H9 (cell line): ENCODE measurements around the gene UBE2L5. TPM values are rescaled to one million over a fixed set of nuclear protein-coding genes. Genes with fewer than 3 reads are reported as not detected.

Experiments used
- DNase-seq: peaks from one replicate; pipeline ENCODE4 v3.0.0-alpha.2; 2017
- H2AFZ ChIP-seq: one replicate; pipeline ENCODE4 v1.6.1; 2013; ENCODE audit warnings: mild to moderate bottlenecking, low read length, control low read depth, moderate library complexity
- H2AK5ac ChIP-seq: 2 replicates; pipeline ENCODE4 v1.6.1; 2013; ENCODE audit warnings: low read length, control low read depth, mixed read lengths; ENCODE audit not compliant: insufficient read length
- H2BK120ac ChIP-seq: one replicate; pipeline ENCODE4 v1.6.1; 2013; ENCODE audit warnings: low read depth, mild to moderate bottlenecking, low read length, control low read depth, inconsistent platforms; ENCODE audit not compliant: poor library complexity, severe bottlenecking
- H2BK12ac ChIP-seq: 2 replicates; pipeline ENCODE4 v1.6.1; 2013; ENCODE audit warnings: low read length, control low read depth, mixed read lengths, low read depth; ENCODE audit not compliant: insufficient read length
- H2BK15ac ChIP-seq: 2 replicates; pipeline ENCODE4 v1.6.1; 2013; ENCODE audit warnings: low read depth, low read length, control low read depth
- H2BK20ac ChIP-seq: one replicate; pipeline ENCODE4 v1.6.1; 2013; ENCODE audit warnings: low read depth, mild to moderate bottlenecking, low read length, control low read depth, inconsistent platforms; ENCODE audit not compliant: poor library complexity, severe bottlenecking
- H2BK5ac ChIP-seq: 2 replicates; pipeline ENCODE4 v1.6.1; 2013; ENCODE audit warnings: low read length, control low read depth, mixed read lengths; ENCODE audit not compliant: insufficient read length
- H3K14ac ChIP-seq: 2 replicates; pipeline ENCODE4 v1.6.1; 2013; ENCODE audit warnings: low read length, control low read depth; ENCODE audit not compliant: insufficient read depth
- H3K18ac ChIP-seq: 2 replicates; pipeline ENCODE4 v1.6.1; 2013; ENCODE audit warnings: low read depth, mild to moderate bottlenecking, mixed read lengths, low read length, control low read depth; ENCODE audit not compliant: insufficient read length
- H3K23ac ChIP-seq: 2 replicates; pipeline ENCODE4 v1.6.1; 2013; ENCODE audit warnings: low read length, control low read depth, mixed read lengths, low read depth; ENCODE audit not compliant: insufficient read length
- H3K23me2 ChIP-seq: 2 replicates; pipeline ENCODE4 v1.6.1; 2013; ENCODE audit warnings: low read depth, mild to moderate bottlenecking, mixed read lengths, low read length, control low read depth; ENCODE audit not compliant: insufficient read length, poor library complexity, severe bottlenecking
- H3K27ac ChIP-seq: 2 replicates; pipeline ENCODE4 v1.5.1; 2013; ENCODE audit warnings: low read length, control low read depth, mixed read lengths, low read depth; ENCODE audit not compliant: insufficient read length
- H3K27me3 ChIP-seq: 2 replicates; pipeline ENCODE4 v1.6.1; 2013; ENCODE audit warnings: low read length, control low read depth, inconsistent platforms; ENCODE audit not compliant: insufficient read depth
- H3K4ac ChIP-seq: 2 replicates; pipeline ENCODE4 v1.6.1; 2013; ENCODE audit warnings: low read depth, mild to moderate bottlenecking, control low read depth, inconsistent platforms, low read length, moderate library complexity
- H3K4me1 ChIP-seq: 2 replicates; pipeline ENCODE4 v1.6.1; 2013; ENCODE audit warnings: low read length, control low read depth, inconsistent platforms; ENCODE audit not compliant: insufficient read depth
- H3K4me2 ChIP-seq: 2 replicates; pipeline ENCODE4 v1.6.1; 2013; ENCODE audit warnings: low read length, control low read depth, mixed read lengths; ENCODE audit not compliant: insufficient read length, insufficient read depth
- H3K56ac ChIP-seq: 2 replicates; pipeline ENCODE4 v1.6.1; 2013; ENCODE audit warnings: low read depth, mild to moderate bottlenecking, mixed read lengths, low read length, control low read depth; ENCODE audit not compliant: insufficient read length
- H3K79me1 ChIP-seq: 2 replicates; pipeline ENCODE4 v1.6.1; 2013; ENCODE audit warnings: low read depth, mild to moderate bottlenecking, moderate library complexity, low read length, control low read depth, inconsistent platforms; ENCODE audit not compliant: insufficient read depth, poor library complexity, severe bottlenecking
- H3K79me2 ChIP-seq: 2 replicates; pipeline ENCODE4 v1.6.1; 2013; ENCODE audit warnings: low read length, control low read depth, inconsistent platforms; ENCODE audit not compliant: insufficient read depth
- H3K9ac ChIP-seq: 2 replicates; pipeline ENCODE4 v1.6.1; 2013; ENCODE audit warnings: low read length, control low read depth, mixed read lengths; ENCODE audit not compliant: insufficient read length; ENCODE audit errors: extremely low read depth
- H3K9me3 ChIP-seq: one replicate; pipeline ENCODE4 v1.6.1; 2013; ENCODE audit warnings: low read depth, low read length, inconsistent platforms; ENCODE audit not compliant: control insufficient read depth
- H3T11ph ChIP-seq: one replicate; pipeline ENCODE4 v1.6.1; 2013; ENCODE audit warnings: mild to moderate bottlenecking, low read length, control low read depth, inconsistent platforms
- H4K20me1 ChIP-seq: one replicate; pipeline ENCODE4 v1.6.1; 2013; ENCODE audit not compliant: control insufficient read depth, insufficient read length, insufficient read depth
- H4K5ac ChIP-seq: 2 replicates; pipeline ENCODE4 v1.6.1; 2013; ENCODE audit warnings: low read depth, mild to moderate bottlenecking, mixed read lengths, low read length, control low read depth; ENCODE audit not compliant: insufficient read length
- H4K8ac ChIP-seq: replicated peaks from 2 replicates; pipeline ENCODE4 v1.6.1; 2013; ENCODE audit warnings: low read length, control low read depth, mixed read lengths, low read depth; ENCODE audit not compliant: insufficient read length
- H4K91ac ChIP-seq: 2 replicates; pipeline ENCODE4 v1.6.1; 2013; ENCODE audit warnings: low read depth, mild to moderate bottlenecking, moderate library complexity, mixed read lengths, low read length, control low read depth; ENCODE audit not compliant: insufficient read length
- H3K27ac Mint-ChIP-seq, 3 experiments: 2 replicates in 2 of 3; 3 replicates in 1 of 3; pipeline ENCODE4 v1.8.0; 2020 to 2021; ENCODE audit warnings: mixed read lengths in 3 of 3, mild to moderate bottlenecking in 1 of 3, moderate library complexity in 1 of 3
- H3K27me3 Mint-ChIP-seq: 2 replicates; pipeline ENCODE4 v1.8.0; 2021; ENCODE audit warnings: low read depth, mild to moderate bottlenecking, moderate library complexity, mixed read lengths
- H3K36me3 Mint-ChIP-seq, 3 experiments: 2 replicates in 2 of 3; 3 replicates in 1 of 3; pipeline ENCODE4 v1.8.0; 2020 to 2021; ENCODE audit warnings: low read depth in 3 of 3, mixed read lengths in 3 of 3; ENCODE audit not compliant: insufficient read depth in 1 of 3
- H3K4me1 Mint-ChIP-seq, 2 experiments: 2 replicates each; pipeline ENCODE4 v1.8.0; 2020; ENCODE audit warnings: mixed read lengths in 2 of 2
- H3K4me3 Mint-ChIP-seq, 2 experiments: 2 replicates in 1 of 2; 3 replicates in 1 of 2; pipeline ENCODE4 v1.8.0; 2020 to 2021; ENCODE audit warnings: mild to moderate bottlenecking in 2 of 2, mixed read lengths in 2 of 2, moderate library complexity in 1 of 2
- H3K9me3 Mint-ChIP-seq, 2 experiments: 2 replicates in 1 of 2; 3 replicates in 1 of 2; pipeline ENCODE4 v1.8.0; 2020; ENCODE audit warnings: mild to moderate bottlenecking in 2 of 2, mixed read lengths in 2 of 2, moderate library complexity in 1 of 2
- CTCF ChIP-seq: fragments of 200-600 bp; sonication (generic); conservative IDR thresholded peaks from 3 replicates; pipeline ENCODE4 v1.8.0; 2021; ENCODE audit warnings: antibody characterized with exemption, mild to moderate bottlenecking
- WGBS: extraction: QIAGEN DNeasy Blood & Tissue Kit; methylation state at CpG from one replicate; pipeline ENCODE4 v1.1.7; 2013; ENCODE audit warnings: missing lambda C conversion rate, low lambda C conversion rate, mixed read lengths; ENCODE audit not compliant: insufficient read length; ENCODE audit errors: extremely low coverage; 5-methylcytosine and 5-hydroxymethylcytosine counted together
- total RNA-seq: library from RNA; stranded (reverse); gene quantifications from 2 replicates; pipeline ENCODE4 v1.2.1, GENCODE V29; 2021

Gene UBE2L5
- total RNA-seq, 1 experiment from 2014 or later = 0.20 TPM

DNA sequence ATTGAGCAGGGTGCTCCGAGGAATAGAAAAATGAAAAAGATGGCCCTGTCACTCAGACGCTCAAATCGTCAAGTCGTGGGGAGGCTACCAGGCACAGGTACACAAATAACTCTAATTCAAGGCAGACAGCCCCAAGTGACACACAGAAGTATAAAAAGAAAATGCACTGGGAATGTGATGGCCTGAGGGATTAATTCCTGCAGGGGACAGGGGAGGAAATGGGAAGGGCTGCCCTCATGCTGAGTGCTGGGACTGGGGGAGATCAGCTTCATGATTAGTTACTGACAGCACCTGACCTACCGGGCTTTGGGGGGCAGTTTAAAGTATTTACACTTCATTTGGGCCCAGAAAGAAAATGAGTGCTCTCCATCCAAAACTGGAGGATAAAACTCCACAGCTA, 20.9 kb upstream of the UBE2L5 start:
- Histone ChIP-seq H4K20me1 (no peaks in the 10 kb centered on the region), H3K23me2 (no peaks in the 10 kb centered on the region), H3K14ac (no peak overlapping the region), H2BK120ac (no peak overlapping the region), H4K5ac (no peak overlapping the region), H4K8ac (no peak overlapping the region), H2BK20ac (no peak overlapping the region), H2BK12ac (no peak overlapping the region), H3K18ac (no peak overlapping the region), H3T11ph (no peak overlapping the region), H3K4me2 (no peak overlapping the region), H3K4ac (no peak overlapping the region), H3K79me1 (no peaks in the 10 kb centered on the region), H3K27ac (no peak overlapping the region), H3K27me3 (no peaks in the 10 kb centered on the region), H2AK5ac (no peak overlapping the region), H3K4me1 (peaks cover 2% of the 10 kb centered on the region; the same call in 1 of the 2 replicates), H3K56ac (no peak overlapping the region), H4K91ac (no peak overlapping the region), H3K9ac (no peak overlapping the region), H3K79me2 (no peaks in the 10 kb centered on the region), H3K23ac (no peak overlapping the region), H2AFZ (no peak overlapping the region), H3K9me3 (no peaks in the 10 kb centered on the region), H2BK5ac (no peak overlapping the region), H2BK15ac (no peak overlapping the region)
- DNase-seq = no peak
- TF ChIP-seq CTCF = no peak
- Mint-ChIP-seq H3K4me1 (peaks cover 15 to 17% of the 10 kb centered on the region in 2 experiments), H3K4me3 (no peak overlapping the region), H3K27ac (no peak overlapping the region), H3K27me3 (peaks cover 2% of the 10 kb centered on the region), H3K36me3 (no peaks in the 10 kb centered on the region), H3K9me3 (no peaks in the 10 kb centered on the region)
- no CpG with 5 or more reads among the region's 5 CpGs for WGBS
